HG03432 (cell line): ENCODE data around the gene CCL23.
"Not testable (repeated sequence)": the region's sequence is repeated elsewhere in the genome, so short reads cannot be mapped to it uniquely, and the experiment has no call there.

Source experiments
- ATAC-seq: cut with Tn5 transposase; IDR thresholded peaks from one replicate; pipeline ENCODE4 v1.9.1; 2021; ENCODE audit warnings: mild to moderate bottlenecking, moderate library complexity; ENCODE audit not compliant: unreplicated experiment

The CCL23 gene, protein sequence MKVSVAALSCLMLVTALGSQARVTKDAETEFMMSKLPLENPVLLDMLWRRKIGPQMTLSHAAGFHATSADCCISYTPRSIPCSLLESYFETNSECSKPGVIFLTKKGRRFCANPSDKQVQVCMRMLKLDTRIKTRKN

DNA sequence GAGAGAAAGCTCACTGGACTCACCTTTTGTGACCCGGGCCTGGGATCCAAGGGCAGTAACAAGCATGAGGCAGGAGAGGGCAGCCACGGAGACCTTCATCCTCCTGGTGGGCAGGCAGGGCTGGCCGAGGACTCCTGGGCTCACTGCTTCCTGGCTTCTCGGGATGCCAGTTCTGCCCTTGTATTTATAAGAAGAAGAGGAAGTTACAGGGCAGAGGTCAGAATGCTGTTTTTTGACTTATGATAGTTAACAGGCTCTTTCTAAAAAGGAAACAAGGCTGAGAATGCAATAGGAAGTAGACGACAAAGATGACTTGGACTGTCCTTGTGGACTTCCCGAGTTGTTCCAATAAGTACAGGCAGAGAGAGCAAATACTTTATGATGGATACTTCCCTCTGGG, at the start of gene CCL23:
Gene CCL23, minus strand, starts transcription at position 174 of the 400 bp plus-strand sequence. Its CDS starts 75 bp downstream, at position 99.
- ATAC-seq = no peak

DNA sequence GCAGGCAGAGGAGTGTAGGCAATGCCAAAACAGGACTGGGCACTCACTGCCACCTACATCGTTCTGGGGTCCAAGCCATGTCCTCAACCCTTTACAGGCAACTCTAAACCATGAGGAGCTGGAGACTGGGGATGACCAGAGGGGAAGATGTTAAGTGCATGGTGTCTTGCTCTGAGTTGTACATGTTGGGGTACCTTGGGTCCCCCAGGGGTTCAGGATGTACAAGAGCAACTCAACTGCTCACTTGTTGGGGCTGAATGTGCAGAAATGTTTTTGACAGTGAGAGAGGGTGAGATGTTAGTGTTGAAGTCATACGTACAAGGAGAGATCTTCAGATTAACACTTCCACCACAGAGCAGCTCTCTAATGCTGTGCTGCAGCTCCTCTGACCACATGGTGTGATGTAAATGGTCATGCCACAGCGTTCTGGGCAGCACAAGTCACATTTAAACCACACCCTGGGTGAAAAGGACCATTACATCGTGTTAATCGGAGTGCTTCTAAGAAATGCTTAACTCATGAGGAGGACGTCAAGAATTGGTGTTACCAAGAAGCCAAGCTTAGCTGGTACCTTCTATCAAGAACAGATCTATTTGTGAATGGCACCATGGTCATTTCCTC, 48.7 kb upstream of the CCL23 start:
- ATAC-seq = no peak

GRCh38 chr17:36063786-36064541, 46.2 kb upstream of the CCL23 start, which contains the start of gene CCL18:
Gene CCL18 (plus strand): TSS chr17:36064272. CDS start chr17:36064343, 71 bp downstream.
- no peak for ATAC-seq

- no peak for ATAC-seq
Observed at GRCh38 chr17:36060816-36061215, 43.0 kb upstream of the CCL23 start.

DNA sequence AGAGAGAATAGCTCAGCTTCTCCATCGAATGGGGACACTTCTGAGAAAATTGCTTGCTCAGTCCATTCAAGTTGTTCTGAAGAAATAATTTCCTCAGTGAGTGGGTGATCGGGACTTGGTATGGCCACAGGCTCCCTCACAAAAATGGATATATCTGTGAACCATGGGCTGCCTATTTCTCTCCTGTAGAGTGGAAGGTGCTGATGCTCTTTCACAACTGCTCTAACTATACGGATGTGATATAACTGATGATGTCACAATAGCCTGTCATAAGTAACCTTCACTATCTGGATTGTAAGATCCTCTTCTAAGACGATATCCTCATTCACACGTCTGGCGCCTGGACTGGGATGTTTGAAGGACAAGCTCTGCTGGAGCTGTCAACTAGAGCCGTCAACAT, 41.6 kb upstream of the CCL23 start:
- no peak for ATAC-seq

GRCh38 chr17:36057911-36058310, 40.1 kb upstream of the CCL23 start:
- ATAC-seq = no peak

DNA sequence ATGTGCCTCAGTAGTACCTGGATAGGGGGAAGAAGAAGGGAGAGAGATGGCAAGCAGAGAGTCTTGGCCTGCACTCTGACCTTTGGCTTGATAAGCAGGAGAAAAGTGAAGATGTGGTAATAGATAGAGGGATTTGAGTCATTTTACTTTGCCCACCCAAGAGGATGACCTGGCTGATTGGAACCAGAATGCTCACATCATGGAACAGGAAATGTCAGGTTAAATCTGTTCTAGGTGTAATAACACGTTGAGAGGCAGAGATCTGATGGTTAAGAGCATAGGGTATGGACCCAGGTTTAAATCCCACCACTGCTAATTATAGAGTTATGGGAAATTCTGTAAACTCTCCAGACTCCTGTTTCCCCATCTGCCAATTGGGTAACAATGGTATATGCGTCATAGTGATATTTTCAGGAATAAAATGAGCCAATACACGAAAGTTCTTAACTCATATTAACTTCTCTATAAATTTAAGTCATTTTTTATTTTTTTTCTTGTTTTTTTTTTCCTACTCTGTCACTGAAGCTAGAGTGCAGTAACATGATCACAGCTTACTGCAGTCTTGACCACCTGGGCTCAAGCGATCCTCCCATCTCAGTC, 38.2 kb upstream of the CCL23 start:
- no peak for ATAC-seq

DNA sequence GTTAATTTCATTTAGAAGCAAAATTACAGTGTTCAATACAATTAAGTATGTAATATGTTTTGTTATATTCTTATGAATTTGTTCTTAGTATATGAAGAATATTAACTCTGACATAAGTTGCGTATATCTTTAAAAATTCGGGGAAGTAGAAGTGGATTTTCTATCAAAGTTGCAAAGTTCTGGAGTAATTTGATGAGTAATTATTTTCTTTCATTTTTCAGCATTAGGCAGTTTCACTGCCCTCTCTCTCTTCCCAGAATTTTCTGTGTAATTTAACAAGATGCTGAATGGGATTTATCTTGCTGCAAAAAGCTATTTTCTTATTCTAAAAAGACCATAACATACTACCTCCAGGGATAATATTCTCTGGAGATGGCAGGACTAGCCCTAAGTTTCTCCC, 37.4 kb upstream of the CCL23 start:
- ATAC-seq = no peak

- no peak for ATAC-seq
Observed at GRCh38 chr17:36049643-36050042, 31.9 kb upstream of the CCL23 start.

GRCh38 chr17:36048066-36048465, 30.3 kb upstream of the CCL23 start:
- ATAC-seq = no peak

GRCh38 chr17:36036235-36036634, 18.5 kb upstream of the CCL23 start:
- ATAC-seq = no peak

GRCh38 chr17:36034127-36034526, 16.4 kb upstream of the CCL23 start:
- ATAC-seq = no peak

GRCh38 chr17:36030956-36031355, 13.2 kb upstream of the CCL23 start:
- ATAC-seq = no peak

DNA sequence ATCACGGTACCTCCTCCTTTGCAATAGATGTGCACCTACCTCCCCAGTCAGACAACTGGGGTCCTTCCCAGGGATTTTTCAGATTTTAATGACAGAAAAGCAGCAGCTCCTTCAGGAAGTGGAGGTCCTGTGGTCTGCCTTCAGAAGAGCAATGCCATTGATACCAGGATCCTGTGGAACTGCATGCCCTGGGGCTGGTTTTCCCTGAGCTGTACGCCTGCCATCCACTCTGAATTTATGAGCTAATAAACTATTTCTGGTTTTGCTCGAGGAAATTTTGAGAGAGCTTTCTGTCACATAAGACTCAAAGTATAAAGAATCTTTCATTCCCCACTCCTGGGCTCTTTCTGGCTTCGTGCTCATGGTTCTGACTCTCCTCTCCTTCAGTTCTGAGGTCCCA, 10.0 kb upstream of the CCL23 start:
- no peak for ATAC-seq

DNA sequence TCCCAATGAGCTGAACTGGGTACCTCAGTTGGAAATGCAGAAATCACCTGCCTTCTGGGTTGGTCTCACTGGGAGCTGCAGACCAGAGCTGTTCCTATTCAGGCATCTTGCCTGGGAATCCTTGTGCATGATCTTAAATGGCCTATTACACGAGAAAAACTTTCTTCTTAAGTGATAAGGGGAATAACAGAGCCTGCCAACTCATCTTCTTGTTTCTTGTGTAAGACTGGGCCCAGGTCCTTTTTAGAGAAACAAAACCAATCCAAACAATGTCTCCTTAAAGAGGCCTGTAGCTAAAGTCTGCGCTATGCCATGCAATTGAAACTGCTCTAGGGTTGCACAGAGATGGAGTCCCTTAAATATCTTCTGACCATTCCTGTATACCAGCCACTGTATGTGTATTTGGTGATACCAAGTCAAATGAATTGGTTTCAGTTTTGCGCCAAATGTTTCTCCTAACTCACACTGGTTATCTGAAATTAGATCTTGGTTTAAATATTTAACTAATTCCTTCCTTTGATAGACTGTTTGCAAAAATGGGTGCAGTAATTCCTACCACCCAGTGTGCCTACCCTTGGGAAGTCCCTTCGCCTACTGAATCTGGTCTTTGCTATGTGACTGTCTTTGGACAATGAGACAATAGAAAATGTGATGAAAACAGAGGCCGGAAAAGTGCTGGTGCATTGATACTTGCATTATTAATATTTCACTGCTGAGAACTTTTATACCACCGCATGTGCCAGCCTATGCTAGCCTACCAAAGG, 6.5 kb upstream of the CCL23 start:
- no peak for ATAC-seq

DNA sequence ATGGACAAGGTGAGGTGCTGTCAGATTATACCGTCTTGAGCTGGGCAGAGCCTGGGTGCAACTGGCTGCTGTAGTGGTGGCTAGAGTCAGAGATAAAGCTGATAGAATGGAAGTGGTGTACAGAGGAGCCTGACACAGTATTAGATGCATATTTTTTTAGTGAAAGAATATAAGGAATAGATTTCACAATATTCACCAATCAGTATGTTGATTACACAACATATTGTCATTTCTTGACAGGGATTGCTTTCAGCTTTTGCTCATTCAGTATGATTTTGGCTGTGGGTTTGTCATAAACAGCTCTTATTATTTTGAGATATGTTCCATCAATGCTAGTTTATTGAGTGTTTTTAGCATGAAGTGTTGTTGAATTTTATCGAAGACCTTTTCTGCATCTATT, 1.7 kb upstream of the CCL23 start:
- ATAC-seq = no peak

DNA sequence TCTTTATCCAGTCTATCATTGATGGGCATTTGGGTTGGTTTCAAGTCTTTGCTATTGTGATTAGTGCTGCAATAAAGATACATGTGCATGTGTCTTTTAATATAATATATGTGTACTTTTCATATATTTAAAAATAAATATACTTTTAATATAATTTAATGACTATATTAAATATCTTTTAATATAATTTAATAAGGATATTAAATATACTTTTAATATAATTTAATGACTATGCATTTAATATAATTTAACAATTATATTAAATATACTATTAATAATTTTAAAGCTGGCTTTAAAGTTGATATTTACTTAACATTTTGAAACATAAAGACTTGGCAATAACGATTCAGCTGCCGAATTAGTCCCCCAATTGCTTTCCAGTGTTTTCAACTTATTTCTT, 1.2 kb downstream of the CCL23 start:
- ATAC-seq = no peak

GRCh38 chr17:36015895-36016294, 1.9 kb downstream of the CCL23 start:
- ATAC-seq = not testable (repeated sequence)

- ATAC-seq = no peak
Observed at GRCh38 chr17:36014946-36015345, 2.8 kb downstream of the CCL23 start.

DNA sequence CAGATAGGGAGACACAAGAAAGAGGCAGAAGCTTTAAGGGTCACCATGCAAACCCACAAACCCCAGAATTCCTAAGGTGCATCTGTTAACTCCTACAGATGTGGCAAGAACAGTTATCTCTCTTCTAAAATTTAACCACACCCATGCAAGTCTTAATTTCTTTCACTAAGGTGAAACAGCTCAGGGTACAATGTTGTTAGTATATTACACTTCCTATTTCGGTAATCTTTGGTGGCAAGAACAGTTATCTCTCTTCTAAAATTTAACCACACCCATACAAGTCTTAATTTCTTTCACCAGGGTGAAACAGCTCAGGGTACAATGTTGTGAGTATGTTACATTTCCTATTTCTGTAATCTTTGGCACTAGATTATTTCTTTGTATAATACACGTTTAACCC, 6.6 kb downstream of the CCL23 start:
- ATAC-seq = no peak

GRCh38 chr17:36008998-36009665, 8.6 kb downstream of the CCL23 start:
- ATAC-seq = no peak
